Tibial nerve (tissue), 4 donors: ENCODE results near the gene SEMA3A.

ENCODE experiments used
- CTCF ChIP-seq, 5 experiments: fragments of 200-600 bp in 3 of 5; fragments of 450-650 bp in 2 of 5; sonication (generic) in 3 of 5; IDR thresholded peaks; one replicate each; pipeline ENCODE4 v1.5.1; 2016 to 2019; ENCODE audit warnings: antibody characterized with exemption in 5 of 5, mild to moderate bottlenecking in 3 of 5, moderate library complexity in 2 of 5
- EP300 ChIP-seq, 2 donors: sonication (generic); formaldehyde crosslinking; IDR thresholded peaks; one replicate each; pipeline ENCODE4 v1.6.1; 2017; ENCODE audit warnings: antibody characterized with exemption in 2 of 2, mild to moderate bottlenecking in 1 of 2
- POLR2A ChIP-seq, 2 donors: fragments of 450-650 bp; IDR thresholded peaks; one replicate each; pipeline ENCODE4 v1.6.1; 2017; ENCODE audit warnings: antibody characterized with exemption in 2 of 2, mild to moderate bottlenecking in 2 of 2, moderate library complexity in 2 of 2

- TF ChIP-seq CTCF (IDR thresholded peaks at IDR 0.05) (no peak), EP300 (IDR thresholded peaks at IDR 0.05) (no peak), POLR2A (IDR thresholded peaks at IDR 0.05) (no peak)
These were observed 41.8 kb upstream of the SEMA3A start for GRCh38 chr7:84236398-84236797.
